ENCODE measurements around the gene MMD2.

DNA sequence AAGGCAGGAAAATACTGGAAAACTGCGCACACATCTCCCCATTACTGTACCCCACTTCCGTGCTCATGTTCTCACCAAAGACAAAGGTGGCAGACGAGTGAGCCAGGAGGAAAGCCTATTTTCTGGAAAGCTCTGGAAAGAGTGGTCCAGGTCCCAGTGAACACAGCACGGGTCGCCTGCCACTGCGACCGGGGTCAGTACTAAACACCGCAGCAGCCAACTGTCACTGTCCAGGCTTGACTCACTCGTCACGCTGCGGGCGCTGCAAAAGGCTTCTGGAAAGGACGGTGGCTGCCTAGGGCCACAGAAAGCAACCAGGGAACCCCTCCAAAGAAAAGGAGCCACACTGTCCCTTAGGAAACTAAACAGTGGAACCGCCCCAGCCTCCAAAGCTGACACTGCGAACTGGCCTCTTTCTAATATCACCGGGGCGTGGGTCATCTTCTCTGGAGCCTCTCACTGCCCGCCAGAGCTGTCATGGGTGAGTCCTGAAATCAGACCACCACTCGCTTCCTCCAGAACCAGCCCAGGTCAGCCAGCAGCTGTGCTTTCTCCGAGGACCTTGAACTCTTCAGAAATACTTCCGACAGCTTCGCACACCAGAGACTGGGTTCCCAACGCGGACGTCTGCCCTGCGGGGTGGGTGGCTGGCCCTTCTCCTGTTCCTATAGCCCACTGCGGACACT is 79.4 kb downstream of the MMD2 start:
- TF ChIP-seq CTCF (conservative IDR thresholded peaks at IDR 0.05; ENCODE audit: low read depth, low read length) (no peak), EZH2 (IDR thresholded peaks at IDR 0.05; ENCODE audit: low read length, unreplicated experiment) (no peak), EZH2phosphoT487 (IDR thresholded peaks at IDR 0.05; ENCODE audit: borderline replicate concordance, low read length) (no peak)
